WTC11 (cell line): ENCODE results near the gene TREX2. TPM values are rescaled to one million over a fixed set of nuclear protein-coding genes. Genes with fewer than 3 reads are reported as not detected.

Source experiments
- ATAC-seq: fragments of 200-7000 bp; cut with Tn5 transposase; 2 replicates; pipeline ENCODE4 v1.10.0; 2021; ENCODE audit warnings: mild to moderate bottlenecking, moderate library complexity
- CTCF ChIA-PET: fragments of 300-600 bp; sonication (Branson Sonifier 250); formaldehyde crosslinking; loops from one replicate; lab custom pipeline; 2021; ENCODE audit warnings: antibody characterized with exemption; lab: Charles Lee
- POLR2A ChIA-PET: fragments of 350-600 bp; sonication (Branson Sonifier 250); formaldehyde crosslinking; loops from one replicate; lab custom pipeline; 2021; ENCODE audit warnings: antibody characterized with exemption; lab: Charles Lee
- DNase-seq: peaks from one replicate; pipeline ENCODE4 v3.0.0; 2021; ENCODE audit warnings: low spot score
- H3K27ac Mint-ChIP-seq: 2 replicates; pipeline ENCODE4 v1.8.0; 2021; ENCODE audit warnings: mixed read lengths
- H3K27me3 Mint-ChIP-seq: 2 replicates; pipeline ENCODE4 v1.8.0; 2021; ENCODE audit warnings: low read depth, mild to moderate bottlenecking, moderate library complexity, mixed read lengths
- H3K36me3 Mint-ChIP-seq: 2 replicates; pipeline ENCODE4 v1.8.0; 2021; ENCODE audit warnings: mixed read lengths
- H3K4me1 Mint-ChIP-seq: 2 replicates; pipeline ENCODE4 v1.8.0; 2022; ENCODE audit warnings: mixed read lengths
- H3K4me3 Mint-ChIP-seq: 2 replicates; pipeline ENCODE4 v1.8.0; 2021; ENCODE audit warnings: mild to moderate bottlenecking, moderate library complexity, mixed read lengths
- H3K9me3 Mint-ChIP-seq: 2 replicates; pipeline ENCODE4 v1.8.0; 2021; ENCODE audit warnings: mixed read lengths
- CREB1 ChIP-seq: sonication (generic); formaldehyde crosslinking; IDR thresholded peaks from 2 replicates; pipeline ENCODE4 v1.8.0; 2023; ENCODE audit warnings: mild to moderate bottlenecking, missing genetic modification reagents
- EMX1 ChIP-seq: fragments of 250-450 bp; sonication (Bioruptor Pico); IDR thresholded peaks from 2 replicates; pipeline ENCODE4 v1.8.0; 2021; ENCODE audit warnings: mild to moderate bottlenecking
- ETV6 ChIP-seq: sonication (generic); formaldehyde crosslinking; IDR thresholded peaks from 2 replicates; pipeline ENCODE4 v1.8.1; 2022; ENCODE audit warnings: mild to moderate bottlenecking, missing genetic modification reagents
- IRF2 ChIP-seq: sonication (generic); formaldehyde crosslinking; IDR thresholded peaks from 2 replicates; pipeline ENCODE4 v1.8.0; 2022; ENCODE audit warnings: low read depth, missing genetic modification reagents, borderline replicate concordance
- JAZF1 ChIP-seq: fragments of 250-450 bp; sonication (Bioruptor Pico); IDR thresholded peaks from 2 replicates; pipeline ENCODE4 v1.9.0; 2021; ENCODE audit warnings: moderate library complexity, mild to moderate bottlenecking, inconsistent platforms
- NFE2L1 ChIP-seq: sonication (generic); formaldehyde crosslinking; IDR thresholded peaks from 2 replicates; pipeline ENCODE4 v1.8.1; 2023; ENCODE audit warnings: missing genetic modification reagents
- NFYB ChIP-seq: sonication (generic); formaldehyde crosslinking; conservative IDR thresholded peaks from 2 replicates; pipeline ENCODE4 v1.8.0; 2022; ENCODE audit warnings: low read depth, missing genetic modification reagents
- PRRX2 ChIP-seq: fragments of 250-450 bp; sonication (Bioruptor Pico); IDR thresholded peaks from 2 replicates; pipeline ENCODE4 v1.8.0; 2021; ENCODE audit warnings: mild to moderate bottlenecking
- TCF7 ChIP-seq: sonication (generic); formaldehyde crosslinking; IDR thresholded peaks from 2 replicates; pipeline ENCODE4 v1.8.0; 2022; ENCODE audit warnings: mild to moderate bottlenecking, low read depth, missing genetic modification reagents, moderate library complexity
- TEAD1 ChIP-seq: sonication (generic); formaldehyde crosslinking; IDR thresholded peaks from 2 replicates; pipeline ENCODE4 v1.8.0; 2022; ENCODE audit warnings: mild to moderate bottlenecking, missing genetic modification reagents
- TEAD4 ChIP-seq: sonication (generic); formaldehyde crosslinking; IDR thresholded peaks from 2 replicates; pipeline ENCODE4 v1.8.0; 2022; ENCODE audit warnings: mild to moderate bottlenecking, missing genetic modification reagents
- ZBTB21 ChIP-seq: sonication (generic); formaldehyde crosslinking; IDR thresholded peaks from 2 replicates; pipeline ENCODE4 v1.8.1; 2023; ENCODE audit warnings: mild to moderate bottlenecking, missing genetic modification reagents, borderline replicate concordance
- total RNA-seq: library from RNA; stranded (reverse); gene quantifications from 3 replicates; pipeline ENCODE4 v1.2.3, GENCODE V29; 2021
- TF ChIP-seq, protein P1 (sequence below): fragments of 250-450 bp; sonication (Bioruptor Pico); IDR thresholded peaks from 2 replicates; pipeline ENCODE4 v1.9.0; 2021; ENCODE audit warnings: mild to moderate bottlenecking, borderline replicate concordance
- TF ChIP-seq, protein P2 (sequence below): sonication (generic); formaldehyde crosslinking; IDR thresholded peaks from 2 replicates; pipeline ENCODE4 v1.8.0; 2022; ENCODE audit warnings: mild to moderate bottlenecking, missing genetic modification reagents
- TF ChIP-seq, protein P3 (sequence below): sonication (generic); formaldehyde crosslinking; IDR thresholded peaks from 2 replicates; pipeline ENCODE4 v1.8.0; 2023; ENCODE audit warnings: missing genetic modification reagents, mild to moderate bottlenecking, borderline replicate concordance
- TF ChIP-seq, protein P4 (sequence below): fragments of 250-450 bp; sonication (Bioruptor Pico); IDR thresholded peaks from 2 replicates; pipeline ENCODE4 v1.9.0; 2021; ENCODE audit warnings: moderate library complexity, mild to moderate bottlenecking, inconsistent platforms, borderline replicate concordance
- TF ChIP-seq, protein P5 (sequence below): sonication (generic); formaldehyde crosslinking; IDR thresholded peaks from 2 replicates; pipeline ENCODE4 v1.8.1; 2022; ENCODE audit warnings: mild to moderate bottlenecking, moderate library complexity, missing genetic modification reagents

TREX2 gene
- total RNA-seq, 1 experiment from 2014 or later, result 1.5 TPM

- ATAC-seq (no peak), DNase-seq (no peak)
- H3K36me3 Mint-ChIP-seq, result peaks cover 3% of the 10 kb centered on the region; the same call in 1 of the 2 replicates
- ChIA-PET POLR2A (no interaction called here), CTCF (interaction anchor here (1.0 kb wide), 1 partner anchor 12 kb away, joined by 4 read pairs; no protein-coding TSS in a partner anchor)
- no peaks in the 10 kb centered on the region for H3K27me3 Mint-ChIP-seq
- no peaks in the 10 kb centered on the region for H3K4me1 Mint-ChIP-seq
- no peaks in the 10 kb centered on the region for H3K9me3 Mint-ChIP-seq
- TF ChIP-seq ZBTB21 (CRISPR knock-in tag), result no peak
- no peak for TF ChIP-seq TEAD4
- TF ChIP-seq, protein P1, sequence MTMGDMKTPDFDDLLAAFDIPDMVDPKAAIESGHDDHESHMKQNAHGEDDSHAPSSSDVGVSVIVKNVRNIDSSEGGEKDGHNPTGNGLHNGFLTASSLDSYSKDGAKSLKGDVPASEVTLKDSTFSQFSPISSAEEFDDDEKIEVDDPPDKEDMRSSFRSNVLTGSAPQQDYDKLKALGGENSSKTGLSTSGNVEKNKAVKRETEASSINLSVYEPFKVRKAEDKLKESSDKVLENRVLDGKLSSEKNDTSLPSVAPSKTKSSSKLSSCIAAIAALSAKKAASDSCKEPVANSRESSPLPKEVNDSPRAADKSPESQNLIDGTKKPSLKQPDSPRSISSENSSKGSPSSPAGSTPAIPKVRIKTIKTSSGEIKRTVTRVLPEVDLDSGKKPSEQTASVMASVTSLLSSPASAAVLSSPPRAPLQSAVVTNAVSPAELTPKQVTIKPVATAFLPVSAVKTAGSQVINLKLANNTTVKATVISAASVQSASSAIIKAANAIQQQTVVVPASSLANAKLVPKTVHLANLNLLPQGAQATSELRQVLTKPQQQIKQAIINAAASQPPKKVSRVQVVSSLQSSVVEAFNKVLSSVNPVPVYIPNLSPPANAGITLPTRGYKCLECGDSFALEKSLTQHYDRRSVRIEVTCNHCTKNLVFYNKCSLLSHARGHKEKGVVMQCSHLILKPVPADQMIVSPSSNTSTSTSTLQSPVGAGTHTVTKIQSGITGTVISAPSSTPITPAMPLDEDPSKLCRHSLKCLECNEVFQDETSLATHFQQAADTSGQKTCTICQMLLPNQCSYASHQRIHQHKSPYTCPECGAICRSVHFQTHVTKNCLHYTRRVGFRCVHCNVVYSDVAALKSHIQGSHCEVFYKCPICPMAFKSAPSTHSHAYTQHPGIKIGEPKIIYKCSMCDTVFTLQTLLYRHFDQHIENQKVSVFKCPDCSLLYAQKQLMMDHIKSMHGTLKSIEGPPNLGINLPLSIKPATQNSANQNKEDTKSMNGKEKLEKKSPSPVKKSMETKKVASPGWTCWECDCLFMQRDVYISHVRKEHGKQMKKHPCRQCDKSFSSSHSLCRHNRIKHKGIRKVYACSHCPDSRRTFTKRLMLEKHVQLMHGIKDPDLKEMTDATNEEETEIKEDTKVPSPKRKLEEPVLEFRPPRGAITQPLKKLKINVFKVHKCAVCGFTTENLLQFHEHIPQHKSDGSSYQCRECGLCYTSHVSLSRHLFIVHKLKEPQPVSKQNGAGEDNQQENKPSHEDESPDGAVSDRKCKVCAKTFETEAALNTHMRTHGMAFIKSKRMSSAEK (CRISPR knock-in tag), result no peak
- no peak for TF ChIP-seq TEAD1 (CRISPR knock-in tag)
- TF ChIP-seq, protein P2, sequence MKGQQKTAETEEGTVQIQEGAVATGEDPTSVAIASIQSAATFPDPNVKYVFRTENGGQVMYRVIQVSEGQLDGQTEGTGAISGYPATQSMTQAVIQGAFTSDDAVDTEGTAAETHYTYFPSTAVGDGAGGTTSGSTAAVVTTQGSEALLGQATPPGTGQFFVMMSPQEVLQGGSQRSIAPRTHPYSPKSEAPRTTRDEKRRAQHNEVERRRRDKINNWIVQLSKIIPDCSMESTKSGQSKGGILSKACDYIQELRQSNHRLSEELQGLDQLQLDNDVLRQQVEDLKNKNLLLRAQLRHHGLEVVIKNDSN (CRISPR knock-in tag), result no peak
- no peak for TF ChIP-seq JAZF1 (CRISPR knock-in tag)
- TF ChIP-seq PRRX2 (CRISPR knock-in tag), result no peak
- H3K4me3 Mint-ChIP-seq, result no peak overlapping the region
- H3K27ac Mint-ChIP-seq, result no peak overlapping the region
These were observed 2.9 kb upstream of the TREX2 start for GRCh38 chrX:153448556-153449367.

DNA sequence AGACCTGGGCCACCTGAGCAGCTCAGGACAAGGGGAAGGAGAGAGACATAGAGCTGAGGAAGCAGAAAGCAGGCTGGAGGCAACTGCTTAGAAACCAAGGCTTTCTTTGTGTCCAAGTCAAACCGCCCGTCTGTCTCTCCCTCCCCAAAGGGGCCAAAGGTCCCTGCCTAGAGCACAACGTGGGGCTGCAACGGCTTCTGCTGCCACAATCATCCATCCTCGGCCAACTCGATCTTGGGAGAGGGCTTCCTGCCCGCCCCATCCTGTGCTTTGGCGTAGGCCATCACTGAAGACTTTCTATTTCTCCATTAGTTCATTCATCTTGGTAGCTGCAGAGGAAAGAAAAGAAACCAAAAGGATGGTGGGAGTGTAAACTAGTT is 1.7 kb upstream of the TREX2 start:
- Mint-ChIP-seq H3K4me1 (no peaks in the 10 kb centered on the region), H3K27me3 (no peaks in the 10 kb centered on the region), H3K27ac (no peak overlapping the region), H3K36me3 (peaks cover 3% of the 10 kb centered on the region; the same call in 1 of the 2 replicates), H3K9me3 (no peaks in the 10 kb centered on the region), H3K4me3 (no peak overlapping the region)
- POLR2A ChIA-PET, result no interaction called here
- DNase-seq, result no peak
- no peak for ATAC-seq
- CTCF ChIA-PET, result no interaction called here
- TF ChIP-seq, protein P3, sequence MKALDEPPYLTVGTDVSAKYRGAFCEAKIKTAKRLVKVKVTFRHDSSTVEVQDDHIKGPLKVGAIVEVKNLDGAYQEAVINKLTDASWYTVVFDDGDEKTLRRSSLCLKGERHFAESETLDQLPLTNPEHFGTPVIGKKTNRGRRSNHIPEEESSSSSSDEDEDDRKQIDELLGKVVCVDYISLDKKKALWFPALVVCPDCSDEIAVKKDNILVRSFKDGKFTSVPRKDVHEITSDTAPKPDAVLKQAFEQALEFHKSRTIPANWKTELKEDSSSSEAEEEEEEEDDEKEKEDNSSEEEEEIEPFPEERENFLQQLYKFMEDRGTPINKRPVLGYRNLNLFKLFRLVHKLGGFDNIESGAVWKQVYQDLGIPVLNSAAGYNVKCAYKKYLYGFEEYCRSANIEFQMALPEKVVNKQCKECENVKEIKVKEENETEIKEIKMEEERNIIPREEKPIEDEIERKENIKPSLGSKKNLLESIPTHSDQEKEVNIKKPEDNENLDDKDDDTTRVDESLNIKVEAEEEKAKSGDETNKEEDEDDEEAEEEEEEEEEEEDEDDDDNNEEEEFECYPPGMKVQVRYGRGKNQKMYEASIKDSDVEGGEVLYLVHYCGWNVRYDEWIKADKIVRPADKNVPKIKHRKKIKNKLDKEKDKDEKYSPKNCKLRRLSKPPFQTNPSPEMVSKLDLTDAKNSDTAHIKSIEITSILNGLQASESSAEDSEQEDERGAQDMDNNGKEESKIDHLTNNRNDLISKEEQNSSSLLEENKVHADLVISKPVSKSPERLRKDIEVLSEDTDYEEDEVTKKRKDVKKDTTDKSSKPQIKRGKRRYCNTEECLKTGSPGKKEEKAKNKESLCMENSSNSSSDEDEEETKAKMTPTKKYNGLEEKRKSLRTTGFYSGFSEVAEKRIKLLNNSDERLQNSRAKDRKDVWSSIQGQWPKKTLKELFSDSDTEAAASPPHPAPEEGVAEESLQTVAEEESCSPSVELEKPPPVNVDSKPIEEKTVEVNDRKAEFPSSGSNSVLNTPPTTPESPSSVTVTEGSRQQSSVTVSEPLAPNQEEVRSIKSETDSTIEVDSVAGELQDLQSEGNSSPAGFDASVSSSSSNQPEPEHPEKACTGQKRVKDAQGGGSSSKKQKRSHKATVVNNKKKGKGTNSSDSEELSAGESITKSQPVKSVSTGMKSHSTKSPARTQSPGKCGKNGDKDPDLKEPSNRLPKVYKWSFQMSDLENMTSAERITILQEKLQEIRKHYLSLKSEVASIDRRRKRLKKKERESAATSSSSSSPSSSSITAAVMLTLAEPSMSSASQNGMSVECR (CRISPR knock-in tag), result no peak
- TF ChIP-seq IRF2 (CRISPR knock-in tag) (no peak), NFE2L1 (CRISPR knock-in tag) (no peak), EMX1 (no peak), TCF7 (CRISPR knock-in tag) (no peak), NFYB (CRISPR knock-in tag) (no peak), ETV6 (CRISPR knock-in tag) (no peak), CREB1 (no peak)
- TF ChIP-seq, protein P4, sequence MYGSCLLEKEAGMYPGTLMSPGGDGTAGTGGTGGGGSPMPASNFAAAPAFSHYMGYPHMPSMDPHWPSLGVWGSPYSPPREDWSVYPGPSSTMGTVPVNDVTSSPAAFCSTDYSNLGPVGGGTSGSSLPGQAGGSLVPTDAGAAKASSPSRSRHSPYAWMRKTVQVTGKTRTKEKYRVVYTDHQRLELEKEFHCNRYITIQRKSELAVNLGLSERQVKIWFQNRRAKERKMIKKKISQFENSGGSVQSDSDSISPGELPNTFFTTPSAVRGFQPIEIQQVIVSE, result no peak
- TF ChIP-seq, protein P5, sequence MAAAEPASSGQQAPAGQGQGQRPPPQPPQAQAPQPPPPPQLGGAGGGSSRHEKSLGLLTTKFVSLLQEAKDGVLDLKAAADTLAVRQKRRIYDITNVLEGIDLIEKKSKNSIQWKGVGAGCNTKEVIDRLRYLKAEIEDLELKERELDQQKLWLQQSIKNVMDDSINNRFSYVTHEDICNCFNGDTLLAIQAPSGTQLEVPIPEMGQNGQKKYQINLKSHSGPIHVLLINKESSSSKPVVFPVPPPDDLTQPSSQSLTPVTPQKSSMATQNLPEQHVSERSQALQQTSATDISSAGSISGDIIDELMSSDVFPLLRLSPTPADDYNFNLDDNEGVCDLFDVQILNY (CRISPR knock-in tag), result no peak
- TF ChIP-seq, protein P1 (CRISPR knock-in tag), result no peak
